HepG2 (cell line): ENCODE data around the gene OGT. TPM values are rescaled to one million over a fixed set of nuclear protein-coding genes. Genes with fewer than 3 reads are reported as not detected.

Experiments used
- ATF5 ChIP-seq: sonication (generic); formaldehyde crosslinking; IDR thresholded peaks from 2 replicates; pipeline ENCODE4 v1.4.0; 2020; ENCODE audit warnings: mild to moderate bottlenecking, low read depth, missing genetic modification reagents
- ATF6 ChIP-seq: sonication (generic); formaldehyde crosslinking; conservative IDR thresholded peaks from 2 replicates; pipeline ENCODE4 v1.4.0; 2020; ENCODE audit warnings: missing genetic modification reagents
- BORCS8-MEF2B ChIP-seq: sonication (generic); formaldehyde crosslinking; IDR thresholded peaks from 2 replicates; pipeline ENCODE4 v1.8.0; 2022; ENCODE audit warnings: mild to moderate bottlenecking, missing genetic modification reagents
- HOMEZ ChIP-seq: IDR thresholded peaks from 2 replicates; pipeline ENCODE4 v1.6.1; 2016; ENCODE audit warnings: low read depth
- MAFK ChIP-seq, 2 experiments: IDR thresholded peaks in 1 of 2; conservative IDR thresholded peaks in 1 of 2; 2 replicates each; pipeline ENCODE4 v1.6.1; 2011; ENCODE audit warnings: improper control_type of control experiment in 2 of 2, low read length in 2 of 2
- PATZ1 ChIP-seq: sonication (generic); formaldehyde crosslinking; IDR thresholded peaks from 2 replicates; pipeline ENCODE4 v1.4.0; 2020; ENCODE audit warnings: missing genetic modification reagents
- RAD51 ChIP-seq: fragments of 450-650 bp; IDR thresholded peaks from 2 replicates; pipeline ENCODE4 v1.6.1; 2016; ENCODE audit warnings: borderline replicate concordance
- RARG ChIP-seq: sonication (generic); formaldehyde crosslinking; IDR thresholded peaks from 2 replicates; pipeline ENCODE4 v1.4.0; 2020; ENCODE audit warnings: low read depth, mild to moderate bottlenecking, missing genetic modification reagents
- THAP7 ChIP-seq: sonication (generic); formaldehyde crosslinking; IDR thresholded peaks from 2 replicates; pipeline ENCODE4 v1.8.1; 2023; ENCODE audit warnings: mild to moderate bottlenecking, missing genetic modification reagents
- ZBTB7B ChIP-seq: sonication (generic); formaldehyde crosslinking; IDR thresholded peaks from 2 replicates; pipeline ENCODE4 v1.4.0; 2020; ENCODE audit warnings: missing genetic modification reagents
- ZFP36 ChIP-seq: fragments of 150-350 bp; IDR thresholded peaks from 2 replicates; pipeline ENCODE4 v1.6.1; 2018; ENCODE audit warnings: borderline replicate concordance, low read length, low read depth; ENCODE audit not compliant: partially characterized antibody
- ZMYM4 ChIP-seq: sonication (generic); formaldehyde crosslinking; IDR thresholded peaks from 2 replicates; pipeline ENCODE4 v1.8.1; 2023; ENCODE audit warnings: mild to moderate bottlenecking, missing genetic modification reagents
- ZNF446 ChIP-seq: sonication (generic); formaldehyde crosslinking; IDR thresholded peaks from 2 replicates; pipeline ENCODE4 v1.5.0; 2020; ENCODE audit warnings: mild to moderate bottlenecking, missing genetic modification reagents
- ZNF543 ChIP-seq: sonication (generic); formaldehyde crosslinking; IDR thresholded peaks from 2 replicates; pipeline ENCODE4 v1.4.0; 2020; ENCODE audit warnings: mild to moderate bottlenecking, missing genetic modification reagents
- ZNF549 ChIP-seq: sonication (generic); formaldehyde crosslinking; IDR thresholded peaks from 2 replicates; pipeline ENCODE4 v1.5.0; 2020; ENCODE audit warnings: missing genetic modification reagents
- ZNF609 ChIP-seq: sonication (generic); formaldehyde crosslinking; IDR thresholded peaks from 2 replicates; pipeline ENCODE4 v1.4.0; 2020; ENCODE audit warnings: mild to moderate bottlenecking, missing genetic modification reagents, borderline replicate concordance
- ZSCAN22 ChIP-seq: sonication (generic); formaldehyde crosslinking; IDR thresholded peaks from 2 replicates; pipeline ENCODE4 v1.4.0; 2020; ENCODE audit warnings: mild to moderate bottlenecking, missing genetic modification reagents
- polyA plus RNA-seq, 8 experiments: library from polyadenylated mRNA; depleted of rRNA in 3 of 8; stranded (reverse) in 7 of 8; unstranded in 1 of 8; fragments of >200 nt; fragmentation: Illumina TruSeq in 4 of 8; extraction: Trizol in 4 of 8; gene quantifications; 2 replicates each; pipeline versions ENCODE4 v1.2.1 to v1.2.3, GENCODE V29; 2011 to 2016; ENCODE audit warnings: low read depth in 4 of 8, missing spikeins in 1 of 8, mixed read lengths in 1 of 8; ENCODE audit not compliant: insufficient read depth in 1 of 8
- total RNA-seq, 5 experiments: library from RNA; depleted of rRNA; stranded (reverse); fragments of >200 nt; fragmentation: Illumina TruSeq; extraction: Trizol; gene quantifications; 2 replicates each; pipeline ENCODE4 v1.2.3, GENCODE V29; 2016; ENCODE audit warnings: low read depth in 1 of 5

The OGT gene
- total and polyA plus RNA-seq, 2 of the 13 experiments (the other 11 are each of a cell fraction or from before 2014, with no cell fraction given), result 71.7 to 463 TPM

- TF ChIP-seq ZBTB7B (CRISPR knock-in tag) (no peak), ATF6 (CRISPR knock-in tag) (no peak), ATF5 (CRISPR knock-in tag) (no peak), ZSCAN22 (no peak), ZNF446 (CRISPR knock-in tag) (no peak), ZFP36 (no peak), THAP7 (no peak), RARG (no peak), ZNF549 (no peak), HOMEZ (CRISPR knock-in tag) (peak; percentile 90), ZMYM4 (CRISPR knock-in tag) (peak; percentile 87), PATZ1 (CRISPR knock-in tag) (no peak), ZNF543 (CRISPR knock-in tag) (0 out of 2 replicates have a peak, but pooled peaks have one; percentile 65), MAFK (conservative IDR thresholded peaks at IDR 0.05 in 1 of 2, IDR thresholded peaks at IDR 0.05 in 1 of 2; ENCODE audit: low read length in 2 of 2) (no peak), BORCS8-MEF2B (CRISPR knock-in tag) (peak; percentile 69), RAD51 (no peak), ZNF609 (CRISPR knock-in tag) (0 out of 2 replicates have a peak, but pooled peaks have one; percentile 39)
These were observed at the start of gene OGT (continued) for GRCh38 chrX:71532753-71533425.
